Measurements from ENCODE around the gene HCAR1.
"Not testable (repeated sequence)": the region's sequence is repeated elsewhere in the genome, so short reads cannot be mapped to it uniquely, and the experiment has no call there.

HCAR1 gene

GRCh38 chr12:122730215-122731014, at the start of gene HCAR1:
Gene HCAR1, minus strand, starts transcription at chr12:122730844. Its CDS starts 505 bp downstream, at chr12:122730339.
- no peak for DNase-seq

- no peak for DNase-seq
Measured at GRCh38 chr12:122757568-122757967, 26.9 kb upstream of the HCAR1 start.

- DNase-seq = no peak
Measured at GRCh38 chr12:122754790-122755189, 24.1 kb upstream of the HCAR1 start.

GRCh38 chr12:122753319-122753650, 22.6 kb upstream of the HCAR1 start:
- no peak for DNase-seq

GRCh38 chr12:122752464-122753318, 22.0 kb upstream of the HCAR1 start, which contains the start of gene DENR:
Gene DENR, plus strand, starts transcription at chr12:122752824. Its CDS starts 878 bp downstream, at chr12:122753702.
- peak; percentile 86 for DNase-seq

- not testable (repeated sequence) for DNase-seq
Measured at GRCh38 chr12:122750781-122751515, 20.3 kb upstream of the HCAR1 start.

GRCh38 chr12:122749569-122750332, 19.1 kb upstream of the HCAR1 start:
- DNase-seq = no peak

GRCh38 chr12:122747224-122748135, 16.8 kb upstream of the HCAR1 start:
- DNase-seq = no peak

GRCh38 chr12:122743895-122744525, 13.4 kb upstream of the HCAR1 start:
- DNase-seq = no peak

GRCh38 chr12:122740351-122740750, 9.7 kb upstream of the HCAR1 start:
- DNase-seq = no peak

GRCh38 chr12:122738571-122738970, 7.9 kb upstream of the HCAR1 start:
- no peak for DNase-seq

GRCh38 chr12:122732611-122733010, 2.0 kb upstream of the HCAR1 start:
- DNase-seq = no peak

- DNase-seq = no peak
Measured at GRCh38 chr12:122732170-122732569, 1.5 kb upstream of the HCAR1 start.

GRCh38 chr12:122729583-122730214, 945 bp downstream of the HCAR1 start:
- no peak for DNase-seq

GRCh38 chr12:122726080-122726558, 4.5 kb downstream of the HCAR1 start:
- DNase-seq = no peak

GRCh38 chr12:122725452-122726079, 5.1 kb downstream of the HCAR1 start:
- no peak for DNase-seq

GRCh38 chr12:122724641-122725243, 5.9 kb downstream of the HCAR1 start:
- DNase-seq = no peak

GRCh38 chr12:122722387-122722786, 8.3 kb downstream of the HCAR1 start:
- no peak for DNase-seq

GRCh38 chr12:122721057-122721545, 9.5 kb downstream of the HCAR1 start:
- DNase-seq = no peak
